ENCODE data around the gene SENP7. TPM values are rescaled to one million over a fixed set of nuclear protein-coding genes. Genes with fewer than 3 reads are reported as not detected.
"Not testable (repeated sequence)": the region's sequence is repeated elsewhere in the genome, so short reads cannot be mapped to it uniquely, and the experiment has no call there.

SENP7 gene
- total RNA-seq, 1 donor from 2014 or later: 6.1 TPM

DNA sequence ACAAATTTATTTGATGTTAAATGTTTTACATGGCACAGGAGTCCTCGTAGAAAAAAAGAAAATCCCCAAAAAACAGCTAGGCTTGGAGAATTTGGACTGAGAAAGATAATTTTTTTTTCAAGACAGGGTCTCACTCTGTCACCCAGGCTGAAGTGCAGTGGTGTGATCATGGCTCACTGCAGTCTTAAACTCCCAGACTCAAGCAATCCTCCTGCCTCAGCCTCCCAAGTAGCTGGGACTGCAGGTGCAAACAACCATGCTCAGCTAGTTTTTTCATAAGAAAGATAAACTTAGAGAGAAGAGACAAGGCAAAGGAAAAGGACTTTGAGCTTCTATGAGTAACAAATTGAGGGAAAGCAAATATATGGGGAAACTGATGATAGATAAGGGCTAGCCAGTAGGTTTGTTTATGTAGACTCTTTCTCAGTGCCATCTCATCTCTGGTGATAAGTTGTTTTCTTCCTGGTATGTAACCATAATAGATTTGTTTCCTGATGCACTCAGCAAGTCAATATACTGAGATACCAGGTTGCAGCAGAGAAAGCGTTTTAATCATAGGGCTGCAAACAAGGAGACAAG is 35.6 kb upstream of the SENP7 start:
- Histone ChIP-seq H3K4me3 (no peak overlapping the region), H3K36me3 (no peaks in the 10 kb centered on the region), H3K27me3 (no peaks in the 10 kb centered on the region), H3K4me1 (no peaks in the 10 kb centered on the region), H3K9me3 (no peaks in the 10 kb centered on the region), H3K27ac (no peak overlapping the region)
- intact Hi-C loops (cut with DNase I): no loop called here
- TF ChIP-seq, protein P1, sequence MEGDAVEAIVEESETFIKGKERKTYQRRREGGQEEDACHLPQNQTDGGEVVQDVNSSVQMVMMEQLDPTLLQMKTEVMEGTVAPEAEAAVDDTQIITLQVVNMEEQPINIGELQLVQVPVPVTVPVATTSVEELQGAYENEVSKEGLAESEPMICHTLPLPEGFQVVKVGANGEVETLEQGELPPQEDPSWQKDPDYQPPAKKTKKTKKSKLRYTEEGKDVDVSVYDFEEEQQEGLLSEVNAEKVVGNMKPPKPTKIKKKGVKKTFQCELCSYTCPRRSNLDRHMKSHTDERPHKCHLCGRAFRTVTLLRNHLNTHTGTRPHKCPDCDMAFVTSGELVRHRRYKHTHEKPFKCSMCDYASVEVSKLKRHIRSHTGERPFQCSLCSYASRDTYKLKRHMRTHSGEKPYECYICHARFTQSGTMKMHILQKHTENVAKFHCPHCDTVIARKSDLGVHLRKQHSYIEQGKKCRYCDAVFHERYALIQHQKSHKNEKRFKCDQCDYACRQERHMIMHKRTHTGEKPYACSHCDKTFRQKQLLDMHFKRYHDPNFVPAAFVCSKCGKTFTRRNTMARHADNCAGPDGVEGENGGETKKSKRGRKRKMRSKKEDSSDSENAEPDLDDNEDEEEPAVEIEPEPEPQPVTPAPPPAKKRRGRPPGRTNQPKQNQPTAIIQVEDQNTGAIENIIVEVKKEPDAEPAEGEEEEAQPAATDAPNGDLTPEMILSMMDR (IDR thresholded peaks at IDR 0.05): no peak
- DNase-seq (ENCODE audit: low spot score in 2 of 2): no peak

DNA sequence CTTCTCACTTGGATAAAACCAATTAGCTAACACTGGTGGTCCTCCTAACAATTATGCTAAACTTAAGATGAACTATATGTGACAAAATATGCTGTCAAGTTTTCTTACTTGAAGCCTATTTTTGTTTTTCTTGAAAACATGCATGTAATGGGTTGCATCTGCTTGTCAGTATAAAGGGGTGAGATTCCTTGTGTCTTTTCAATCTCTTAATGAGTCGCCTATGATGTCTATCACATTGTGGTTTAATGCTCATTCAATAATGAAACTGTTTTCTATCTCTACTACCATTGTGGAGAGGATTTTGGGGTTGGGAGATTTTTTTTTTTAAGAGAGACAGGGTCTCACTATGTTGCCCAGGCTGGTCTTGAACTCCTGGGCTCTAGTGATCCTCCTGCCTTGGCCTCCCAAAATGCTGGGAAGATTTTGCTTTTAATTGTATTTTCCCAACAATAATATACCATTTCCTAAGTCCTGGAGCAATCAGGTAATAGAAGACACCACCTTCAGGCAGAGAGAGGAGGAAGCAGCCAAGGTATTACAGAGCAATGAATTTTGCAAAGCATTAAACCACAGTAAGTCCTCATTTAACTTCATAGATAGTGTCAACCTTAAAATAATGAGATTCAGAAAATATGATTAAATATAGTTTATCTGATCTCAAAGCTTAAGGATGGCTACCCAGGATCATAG is 31.3 kb upstream of the SENP7 start:
- DNase-seq (ENCODE audit: low spot score in 2 of 2): no peak
- no peaks in the 10 kb centered on the region for H3K27me3 ChIP-seq
- no peak overlapping the region for H3K4me3 ChIP-seq
- no peaks in the 10 kb centered on the region for H3K36me3 ChIP-seq
- H3K4me1 ChIP-seq: no peaks in the 10 kb centered on the region
- H3K27ac ChIP-seq: no peak overlapping the region
- intact Hi-C loops (cut with DNase I): no loop called here
- TF ChIP-seq, protein P1 (IDR thresholded peaks at IDR 0.05): no peak
- no peaks in the 10 kb centered on the region for H3K9me3 ChIP-seq

DNA sequence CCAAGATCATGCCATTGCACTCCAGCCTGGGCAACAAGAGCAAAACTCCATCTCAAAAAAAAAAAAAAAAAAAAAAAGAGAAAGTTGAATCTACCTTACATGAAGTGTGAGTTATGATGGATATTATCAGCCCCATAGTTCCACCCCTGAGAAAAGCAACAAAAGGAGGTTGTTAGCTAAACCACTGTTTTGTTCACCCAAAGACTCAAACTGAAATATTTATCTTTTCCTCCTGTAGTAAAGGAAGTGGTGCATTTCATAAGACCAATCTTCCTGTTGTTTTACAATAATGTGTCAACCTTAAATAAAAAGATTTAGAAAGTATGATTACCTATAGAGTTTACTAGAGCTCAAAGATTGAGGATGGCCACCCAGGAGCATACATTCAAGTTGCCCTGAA is 29.9 kb upstream of the SENP7 start:
- H3K4me3 ChIP-seq: no peak overlapping the region
- no peaks in the 10 kb centered on the region for H3K27me3 ChIP-seq
- no peaks in the 10 kb centered on the region for H3K36me3 ChIP-seq
- H3K27ac ChIP-seq: no peak overlapping the region
- intact Hi-C loops (cut with DNase I): no loop called here
- DNase-seq (ENCODE audit: low spot score in 2 of 2): no peak
- TF ChIP-seq, protein P1 (IDR thresholded peaks at IDR 0.05): no peak
- H3K4me1 ChIP-seq: no peaks in the 10 kb centered on the region
- H3K9me3 ChIP-seq: no peaks in the 10 kb centered on the region

DNA sequence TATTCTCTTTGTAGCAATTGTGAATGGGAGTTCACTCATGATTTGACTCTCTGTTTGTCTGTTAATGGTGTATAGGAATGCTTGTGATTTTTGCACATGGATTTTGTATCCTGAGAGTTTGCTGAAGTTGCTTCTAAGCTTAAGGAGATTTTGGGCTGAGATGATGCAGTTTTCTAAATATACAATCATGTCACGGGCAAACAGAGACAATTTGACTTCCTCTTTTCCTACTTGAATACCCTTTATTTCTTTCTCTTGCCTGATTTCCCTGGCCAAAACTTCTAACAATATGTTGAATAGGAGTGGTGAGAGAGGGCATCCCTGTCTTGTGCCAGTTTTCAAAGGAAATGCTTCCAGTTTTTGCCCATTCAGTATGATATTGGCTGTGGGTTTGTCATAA is 23.9 kb upstream of the SENP7 start:
- intact Hi-C loops (cut with DNase I); H3K9me3 ChIP-seq; H3K27ac ChIP-seq; H3K36me3 ChIP-seq; H3K4me3 ChIP-seq; H3K27me3 ChIP-seq; DNase-seq (ENCODE audit: low spot score in 2 of 2); H3K4me1 ChIP-seq: not testable (repeated sequence)

DNA sequence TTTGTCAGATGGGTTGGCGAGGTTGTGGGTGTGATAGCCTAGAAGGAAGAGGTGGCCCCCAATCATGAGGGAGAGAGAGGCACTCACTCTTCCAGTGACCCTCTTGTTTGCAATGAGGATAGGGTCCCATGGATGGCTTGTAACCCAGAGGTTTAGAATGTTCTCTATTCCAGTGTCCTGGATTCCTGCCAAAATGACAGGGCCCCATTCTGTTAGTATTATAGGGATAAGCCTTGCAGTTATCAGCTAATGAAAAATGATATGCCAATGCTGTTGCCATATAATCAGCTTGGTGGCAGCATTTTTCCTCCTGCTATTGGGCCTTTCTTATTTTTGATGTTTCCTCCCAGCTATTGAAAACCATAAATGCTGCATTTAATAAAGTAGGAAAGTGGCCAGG is 23.3 kb upstream of the SENP7 start:
- Histone ChIP-seq H3K9me3 (no peaks in the 10 kb centered on the region), H3K27me3 (no peaks in the 10 kb centered on the region), H3K4me3 (no peak overlapping the region), H3K4me1 (peaks cover 0 to 4% of the 10 kb centered on the region in 2 donors), H3K27ac (no peak overlapping the region), H3K36me3 (no peaks in the 10 kb centered on the region)
- TF ChIP-seq, protein P1 (IDR thresholded peaks at IDR 0.05): no peak
- DNase-seq (ENCODE audit: low spot score in 2 of 2): no peak
- intact Hi-C loops (cut with DNase I): no loop called here

DNA sequence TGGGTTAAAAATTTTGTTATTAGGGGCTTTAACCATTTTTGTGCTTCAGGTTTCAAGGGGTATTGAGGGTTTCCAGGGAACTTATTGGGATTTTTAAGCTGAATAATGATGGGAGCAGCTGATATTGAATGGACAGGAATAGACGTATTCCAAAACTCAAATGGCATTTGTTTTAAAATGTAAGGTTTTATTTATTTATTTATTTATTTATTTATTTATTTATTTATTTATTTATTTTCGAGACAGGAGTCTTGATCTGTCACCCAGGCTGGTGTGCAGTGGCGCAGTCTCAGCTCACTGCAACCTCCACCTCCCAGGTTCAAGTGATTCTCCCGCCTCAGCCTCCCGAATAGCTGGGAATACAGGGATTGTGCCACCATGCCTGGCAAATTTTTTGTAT is 22.2 kb upstream of the SENP7 start:
- intact Hi-C loops (cut with DNase I): no loop called here
- H3K27me3 ChIP-seq: no peaks in the 10 kb centered on the region
- H3K4me1 ChIP-seq: peaks cover 0 to 4% of the 10 kb centered on the region in 2 donors
- TF ChIP-seq, protein P1 (IDR thresholded peaks at IDR 0.05): no peak
- no peaks in the 10 kb centered on the region for H3K36me3 ChIP-seq
- DNase-seq (ENCODE audit: low spot score in 2 of 2): no peak
- H3K4me3 ChIP-seq: no peak overlapping the region
- H3K9me3 ChIP-seq: no peaks in the 10 kb centered on the region
- H3K27ac ChIP-seq: no peak overlapping the region

Measured in ascending aorta (tissue), 2 donors.